NCI-H146 (cell line): Measurements from ENCODE around the gene RTL10.
"Not testable (repeated sequence)": the region's sequence is repeated elsewhere in the genome, so short reads cannot be mapped to it uniquely, and the experiment has no call there.

Source experiments
- DNase-seq: peaks from one replicate; lab custom pipeline; 2025; lab: John Stamatoyannopoulos, UW

The RTL10 gene

GRCh38 chr22:19843107-19843856 lies 11.4 kb downstream of the RTL10 start:
- DNase-seq, result peak; percentile 69

GRCh38 chr22:19842393-19843106 lies 12.1 kb downstream of the RTL10 start:
- peak; percentile 42 for DNase-seq

- DNase-seq, result no peak
Measured at GRCh38 chr22:19841641-19842392, 12.9 kb downstream of the RTL10 start.

GRCh38 chr22:19840955-19841640 lies 13.6 kb downstream of the RTL10 start:
- no peak for DNase-seq

DNA sequence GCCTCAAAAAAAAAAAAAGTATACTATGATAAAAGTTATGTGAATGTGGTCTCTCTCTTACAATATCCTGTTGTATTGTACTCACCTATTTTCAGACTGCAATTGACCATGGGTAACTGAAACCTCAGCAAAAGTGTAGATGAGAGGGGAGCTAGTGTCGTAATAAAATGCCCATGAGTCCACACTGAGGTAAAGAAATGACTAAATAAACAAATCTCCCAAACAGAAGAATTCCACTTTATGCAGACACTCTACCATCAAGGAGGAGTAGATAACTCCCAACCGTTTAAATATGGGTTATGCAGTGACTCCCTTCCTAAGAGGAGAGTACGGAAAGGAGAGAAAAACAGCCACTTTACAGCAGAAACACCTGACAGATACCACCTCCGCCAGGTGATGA lies 14.6 kb downstream of the RTL10 start:
- no peak for DNase-seq

DNA sequence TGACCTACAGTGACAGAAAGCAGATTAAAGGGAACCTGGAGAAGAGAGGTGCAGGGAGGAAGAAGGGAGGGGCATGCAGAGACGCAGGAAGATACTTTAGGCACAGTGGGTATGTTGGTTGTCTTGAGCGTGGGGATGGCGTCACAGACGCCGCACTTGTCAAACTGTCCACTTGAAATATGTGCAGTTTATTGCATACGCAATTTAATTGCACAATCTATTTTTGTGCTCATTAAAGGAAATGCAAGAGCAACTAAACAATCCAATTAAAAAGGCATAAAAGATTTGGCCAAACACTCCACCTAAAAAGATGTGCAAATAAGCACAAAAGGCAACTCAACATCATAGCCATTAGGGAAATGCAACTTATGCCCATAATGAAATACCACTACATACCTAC lies 16.8 kb downstream of the RTL10 start:
- no peak for DNase-seq

DNA sequence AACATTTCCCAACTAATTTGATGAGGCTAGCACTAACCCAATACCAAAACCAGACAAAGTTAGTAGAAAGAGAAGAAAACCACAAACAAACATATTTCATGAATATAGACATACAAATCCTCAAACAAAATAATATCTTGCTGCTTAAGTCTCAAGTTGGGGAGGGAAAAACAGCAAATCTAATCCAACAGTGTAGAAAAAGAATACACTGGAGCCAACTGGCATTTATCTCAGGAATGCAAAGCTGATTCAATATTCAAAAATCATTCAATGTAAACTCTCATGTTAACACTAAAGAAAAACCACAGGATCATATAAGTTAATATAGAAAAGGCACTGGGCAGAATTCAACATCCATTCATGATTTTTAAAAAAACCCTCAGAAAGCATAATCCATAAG lies 18.2 kb downstream of the RTL10 start:
- DNase-seq, result no peak

GRCh38 chr22:19834599-19834998 lies 20.1 kb downstream of the RTL10 start:
- no peak for DNase-seq

DNA sequence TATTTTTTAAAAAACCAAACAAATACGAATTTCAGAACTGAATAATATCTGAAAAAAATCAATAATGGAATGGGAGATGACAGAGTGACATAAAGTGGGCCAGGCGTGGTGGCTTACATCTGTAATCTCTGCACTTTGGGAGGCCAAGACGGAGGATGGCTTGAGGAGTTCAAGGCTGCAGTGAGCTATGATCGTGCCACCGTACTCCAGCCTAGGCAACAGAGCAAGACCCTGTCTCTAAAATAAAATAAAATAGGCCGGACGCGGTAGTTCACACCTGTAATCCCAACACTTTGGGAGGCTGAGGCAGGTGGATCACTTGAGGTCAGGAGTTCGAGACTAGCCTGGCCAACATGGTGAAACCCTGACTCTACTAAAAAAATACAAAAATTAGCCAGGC lies 21.3 kb downstream of the RTL10 start:
- DNase-seq, result not testable (repeated sequence)

GRCh38 chr22:19832476-19833108 lies 22.1 kb downstream of the RTL10 start:
- DNase-seq, result no peak

DNA sequence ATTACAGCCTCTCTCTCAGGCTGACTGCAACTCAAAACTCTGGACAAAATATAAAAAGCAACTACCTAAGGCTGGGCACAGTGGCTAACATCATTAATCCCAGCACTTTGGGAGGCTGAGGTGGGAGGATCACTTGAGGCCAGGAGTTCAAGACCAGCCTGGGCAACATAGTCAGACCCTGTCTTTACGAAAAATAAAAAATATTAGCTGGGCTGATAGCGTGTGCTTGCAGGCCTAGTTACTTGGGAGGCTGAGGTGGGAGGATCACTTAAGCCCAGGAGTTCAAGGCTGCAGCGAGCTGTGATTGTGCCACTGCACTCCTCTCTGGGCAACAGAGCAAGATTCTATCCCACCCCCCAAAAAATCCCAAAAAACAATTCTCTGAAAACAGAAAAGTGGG lies 22.7 kb downstream of the RTL10 start:
- DNase-seq, result not testable (repeated sequence)

- DNase-seq, result no peak
Measured at GRCh38 chr22:19831016-19831415, 23.7 kb downstream of the RTL10 start.

DNA sequence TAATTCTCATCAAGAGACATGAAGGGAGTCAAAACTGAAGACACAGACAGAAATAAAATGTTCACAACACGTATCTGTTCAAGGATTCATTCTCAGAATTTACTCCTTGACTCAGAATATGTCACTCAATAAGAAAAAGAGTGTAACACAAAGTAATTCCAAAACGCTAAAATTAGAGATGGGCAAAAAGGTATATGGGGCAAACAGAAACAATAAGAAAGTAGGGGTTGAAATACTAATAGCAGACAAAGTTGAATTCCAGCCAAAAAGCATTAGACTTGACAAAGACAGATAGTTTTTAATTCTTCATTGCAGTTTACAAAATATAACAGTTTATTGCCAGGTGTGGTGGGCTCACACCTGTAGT lies 26.7 kb downstream of the RTL10 start:
- no peak for DNase-seq

DNA sequence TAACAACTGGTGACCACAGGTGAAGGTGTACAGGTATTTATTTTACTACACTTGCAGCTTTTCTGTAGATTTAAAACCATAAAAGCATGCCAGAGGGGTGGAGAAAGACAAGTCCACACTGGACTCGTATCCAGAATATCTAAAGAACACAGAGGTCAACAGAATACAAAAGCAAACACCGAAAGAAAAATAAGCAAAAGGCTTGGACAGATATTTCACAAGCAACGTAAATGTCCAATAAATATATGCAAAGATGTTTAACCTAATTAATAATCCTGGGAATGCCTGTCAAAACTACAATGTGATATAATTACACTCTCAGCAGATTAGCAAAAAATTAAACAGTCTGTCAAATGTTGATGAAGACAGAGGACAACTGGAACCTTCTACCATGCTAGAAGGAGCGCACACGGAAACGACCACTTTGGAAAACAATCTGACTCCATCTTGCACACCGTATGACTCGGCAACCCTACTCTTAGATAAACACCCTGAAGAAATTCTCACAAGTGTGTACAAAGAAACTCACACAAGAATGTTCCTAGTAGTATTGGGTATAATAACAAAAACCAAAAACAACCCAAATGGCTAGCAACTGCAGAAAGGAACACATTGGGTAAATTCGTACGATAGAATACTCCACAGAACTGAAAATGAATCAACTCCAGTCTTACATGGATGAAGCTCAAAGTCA lies 27.2 kb downstream of the RTL10 start:
- DNase-seq, result no peak

DNA sequence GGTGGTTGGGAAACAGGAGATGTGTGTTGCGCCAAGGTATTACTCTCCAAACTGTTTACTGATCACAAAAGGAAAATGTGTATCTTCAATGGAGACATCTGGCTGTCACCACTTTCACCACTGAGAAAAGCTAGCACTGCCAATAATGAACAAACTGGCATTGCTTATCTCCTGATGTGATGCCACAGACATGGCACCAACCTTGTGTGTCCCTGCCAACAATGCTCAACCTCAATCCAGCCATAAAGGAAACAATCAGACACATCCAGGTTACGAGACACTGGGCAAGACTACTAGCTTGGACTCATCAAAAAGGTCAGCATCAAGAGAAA lies 28.1 kb downstream of the RTL10 start:
- no peak for DNase-seq

DNA sequence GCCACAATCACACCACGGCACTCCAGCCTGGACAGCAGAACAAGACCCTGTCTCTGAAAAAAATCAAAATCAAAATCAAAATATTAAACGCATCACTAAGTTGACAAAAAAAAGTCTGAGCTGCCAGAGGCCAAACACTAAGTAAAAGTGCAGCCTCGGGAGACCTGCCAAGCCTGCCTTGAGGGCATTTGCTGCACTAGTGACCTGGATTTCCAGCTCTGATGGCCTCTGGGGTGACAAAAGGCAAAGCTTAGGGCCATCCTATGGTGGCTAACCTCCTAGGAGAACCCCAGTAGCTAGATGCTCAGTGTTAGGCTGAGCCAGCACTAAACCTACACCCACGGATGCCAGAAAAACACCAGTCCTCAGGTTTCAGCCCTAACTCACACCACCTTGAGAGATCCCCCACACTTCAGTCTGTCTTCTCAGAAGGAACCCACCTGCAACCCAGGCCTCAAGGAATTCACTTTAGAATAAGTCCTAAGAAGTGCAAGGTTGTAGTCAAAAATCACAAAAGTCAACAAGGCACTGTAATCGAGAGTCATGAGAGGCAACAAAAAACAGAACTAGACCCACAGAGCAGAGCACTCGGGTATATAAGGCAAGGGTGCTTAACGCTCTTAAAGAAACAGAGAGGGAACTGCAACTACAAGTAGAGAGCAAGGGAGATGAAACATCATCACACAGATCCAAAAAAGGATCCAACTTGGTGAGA lies 28.6 kb downstream of the RTL10 start:
- DNase-seq, result no peak

DNA sequence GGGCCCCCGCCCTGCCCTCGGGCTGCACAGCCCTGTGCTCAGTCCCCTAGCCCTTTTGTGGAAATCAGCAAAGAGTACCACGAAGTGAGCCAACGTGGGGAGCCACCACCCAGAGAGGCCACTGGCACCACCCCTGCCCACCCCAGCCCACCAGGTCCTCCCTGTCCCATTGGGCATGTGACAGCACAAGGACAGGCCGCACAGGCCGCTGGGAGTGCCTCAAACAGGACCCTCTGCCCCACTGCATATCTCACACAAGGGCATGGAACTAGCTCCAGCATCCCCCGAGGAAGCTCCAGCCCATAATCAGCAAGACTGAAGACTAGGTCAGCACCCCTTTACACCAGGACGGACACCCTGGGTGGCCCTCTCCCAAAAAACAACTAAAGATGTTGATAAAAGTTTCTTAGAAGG lies 29.7 kb downstream of the RTL10 start:
- no peak for DNase-seq

GRCh38 chr22:19824212-19824925 lies 30.3 kb downstream of the RTL10 start:
- DNase-seq, result peak; percentile 9

DNA sequence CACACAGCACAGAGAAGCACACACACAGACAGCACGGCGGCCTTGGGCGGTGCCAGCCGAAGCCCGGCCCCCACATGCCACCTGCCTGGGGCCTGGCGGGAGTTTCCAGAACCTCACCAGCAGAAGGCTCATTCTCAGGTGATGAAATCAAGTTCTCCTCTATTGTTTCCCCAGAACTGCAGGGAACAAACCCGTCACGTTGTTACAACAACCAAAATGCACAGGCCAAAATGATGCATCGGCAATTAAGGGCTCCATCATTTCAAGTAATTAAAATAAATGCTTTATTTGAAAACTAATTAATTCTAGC lies 30.8 kb downstream of the RTL10 start:
- DNase-seq, result peak; percentile 9

DNA sequence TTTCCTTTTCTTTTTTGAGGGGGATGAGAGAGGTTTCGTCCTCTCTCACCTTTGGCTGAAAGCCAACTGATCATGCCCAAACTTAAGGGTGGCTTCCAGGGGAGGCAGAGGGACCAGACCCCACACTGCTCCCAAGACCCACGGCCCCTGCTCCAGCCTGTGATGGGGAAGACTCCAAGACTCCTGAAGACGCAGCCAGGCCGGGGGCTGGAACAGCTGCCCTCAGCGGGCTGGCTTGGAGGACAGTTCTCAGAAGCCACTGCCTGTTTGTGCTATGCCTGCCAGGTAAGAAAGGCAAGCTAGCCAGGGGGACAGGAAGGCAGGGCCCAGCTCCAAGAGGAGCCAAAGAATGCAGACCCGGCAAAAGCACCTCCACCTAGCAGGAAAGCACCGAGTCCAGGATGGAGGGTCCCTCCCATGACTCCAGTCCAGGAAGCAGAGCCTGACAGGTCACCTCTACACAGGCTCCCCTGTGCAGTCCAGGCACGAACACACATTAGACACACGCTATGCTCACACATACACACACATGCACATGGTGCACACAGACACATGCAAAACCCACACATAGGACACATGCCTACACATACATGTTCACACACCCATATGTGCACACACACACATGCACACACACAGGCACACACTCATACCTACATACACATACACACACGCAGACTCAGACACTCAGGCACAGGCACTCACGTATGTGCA lies 31.3 kb downstream of the RTL10 start:
- no peak for DNase-seq
